Right atrium auricular region (tissue), 2 donors: ENCODE data around the gene LPP. TPM values are rescaled to one million over a fixed set of nuclear protein-coding genes. Genes with fewer than 3 reads are reported as not detected.

ENCODE experiments used
- DNase-seq: peaks from one replicate; pipeline ENCODE4 v3.0.0-alpha.2; 2019; ENCODE audit warnings: low spot score
- H3K27ac ChIP-seq, 2 donors: fragments of 200-600 bp; sonication (generic); 1 replicate in 1 of 2; 2 replicates in 1 of 2; pipeline ENCODE4 v1.5.1; 2016 to 2019
- H3K27me3 ChIP-seq, 2 donors: fragments of 200-600 bp; sonication (generic); one replicate each; pipeline versions ENCODE4 v1.5.1 to v1.6.0; 2017 to 2019
- H3K36me3 ChIP-seq: fragments of 200-600 bp; sonication (generic); one replicate; pipeline ENCODE4 v1.5.1; 2016
- H3K4me1 ChIP-seq, 2 donors: fragments of 200-600 bp; sonication (generic); one replicate each; pipeline versions ENCODE4 v1.5.1 to v1.6.0; 2017 to 2019
- H3K4me3 ChIP-seq, 2 donors: fragments of 200-600 bp; sonication (generic); 1 replicate in 1 of 2; 2 replicates in 1 of 2; pipeline ENCODE4 v1.5.1; 2017 to 2019; ENCODE audit warnings: mild to moderate bottlenecking in 1 of 2, moderate library complexity in 1 of 2
- H3K9me3 ChIP-seq, 2 donors: fragments of 200-600 bp; sonication (generic); one replicate each; pipeline ENCODE4 v1.5.1; 2019
- CTCF ChIP-seq, 2 donors: fragments of 200-600 bp; sonication (generic); IDR thresholded peaks; one replicate each; pipeline ENCODE4 v1.5.1; 2019; ENCODE audit warnings: antibody characterized with exemption in 2 of 2
- total RNA-seq, 2 donors: library from RNA; depleted of rRNA; stranded (reverse); fragments of >200 nt; gene quantifications; one replicate each; pipeline ENCODE4 v1.1.0, GENCODE V29; 2016

LPP gene
- total RNA-seq, 2 donors from 2014 or later = 117 to 186 TPM

GRCh38 chr3:188740010-188740409, 586.1 kb downstream of the LPP start:
- peak overlapping the region in 1 of 2 donors; percentile 35 for H3K27ac ChIP-seq
- no peak overlapping the region for H3K4me3 ChIP-seq
- H3K4me1 ChIP-seq = peaks cover 0 to 24% of the 10 kb centered on the region in 2 donors
- no peak for DNase-seq
- H3K36me3 ChIP-seq = no peaks in the 10 kb centered on the region
- no peaks in the 10 kb centered on the region for H3K27me3 ChIP-seq
- no peaks in the 10 kb centered on the region for H3K9me3 ChIP-seq
- TF ChIP-seq CTCF (IDR thresholded peaks at IDR 0.05) = no peak

GRCh38 chr3:188742755-188743550, 589.0 kb downstream of the LPP start:
- H3K4me3 ChIP-seq = no peak overlapping the region
- H3K27ac ChIP-seq = no peak overlapping the region
- H3K9me3 ChIP-seq = no peaks in the 10 kb centered on the region
- peaks cover 0 to 24% of the 10 kb centered on the region in 2 donors for H3K4me1 ChIP-seq
- no peak for TF ChIP-seq CTCF (IDR thresholded peaks at IDR 0.05)
- DNase-seq = no peak
- H3K36me3 ChIP-seq = no peaks in the 10 kb centered on the region
- H3K27me3 ChIP-seq = no peaks in the 10 kb centered on the region

GRCh38 chr3:188744166-188744565, 590.2 kb downstream of the LPP start:
- Histone ChIP-seq H3K4me3 (no peak overlapping the region), H3K4me1 (peaks cover 0 to 22% of the 10 kb centered on the region in 2 donors), H3K27ac (no peak overlapping the region), H3K27me3 (no peaks in the 10 kb centered on the region), H3K9me3 (no peaks in the 10 kb centered on the region), H3K36me3 (no peaks in the 10 kb centered on the region)
- no peak for TF ChIP-seq CTCF (IDR thresholded peaks at IDR 0.05)
- no peak for DNase-seq

- no peaks in the 10 kb centered on the region for H3K27me3 ChIP-seq
- H3K27ac ChIP-seq = no peak overlapping the region
- H3K9me3 ChIP-seq = no peaks in the 10 kb centered on the region
- no peak for DNase-seq
- H3K4me3 ChIP-seq = no peak overlapping the region
- H3K36me3 ChIP-seq = no peaks in the 10 kb centered on the region
- peaks cover 0 to 13% of the 10 kb centered on the region in 2 donors for H3K4me1 ChIP-seq
- TF ChIP-seq CTCF (IDR thresholded peaks at IDR 0.05) = no peak
These were observed 591.1 kb downstream of the LPP start for GRCh38 chr3:188745031-188745430.

DNA sequence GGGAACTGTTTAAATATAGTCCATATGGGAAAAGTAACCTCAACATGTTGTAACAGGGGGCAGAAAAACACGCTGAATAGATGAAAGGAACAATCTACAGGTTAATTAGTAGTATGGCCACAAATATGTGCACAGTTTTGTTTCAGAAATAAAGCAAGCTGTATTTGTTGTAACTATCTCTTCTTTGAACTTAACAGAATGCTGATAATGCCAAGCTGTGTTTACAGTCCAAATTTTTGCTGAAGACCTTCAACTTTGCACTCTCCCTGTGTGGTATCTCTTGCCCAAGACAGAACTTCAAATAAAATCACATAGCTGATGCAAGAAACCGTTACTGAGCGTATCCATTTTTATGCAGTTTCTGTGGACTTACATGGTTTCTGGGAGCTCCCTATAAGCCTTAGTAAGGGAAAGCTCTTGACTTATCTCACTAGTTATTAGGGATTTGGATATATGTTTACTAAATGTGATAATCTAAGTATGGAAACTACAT, 592.4 kb downstream of the LPP start:
- no peak for DNase-seq
- no peaks in the 10 kb centered on the region for H3K27me3 ChIP-seq
- H3K4me1 ChIP-seq = peaks cover 0 to 11% of the 10 kb centered on the region in 2 donors
- no peaks in the 10 kb centered on the region for H3K36me3 ChIP-seq
- no peak overlapping the region for H3K27ac ChIP-seq
- no peak for TF ChIP-seq CTCF (IDR thresholded peaks at IDR 0.05)
- no peaks in the 10 kb centered on the region for H3K9me3 ChIP-seq
- H3K4me3 ChIP-seq = no peak overlapping the region
